C4-2B (cell line): ENCODE measurements around the gene RXRA.

Experiments used
- H3K27ac ChIP-seq: fragments of 450-650 bp; 2 replicates; pipeline ENCODE4 v1.5.1; 2017
- ZFX ChIP-seq: fragments of 450-650 bp; IDR thresholded peaks from 2 replicates; pipeline ENCODE4 v1.6.1; 2017
- TF ChIP-seq, protein P1 (sequence below): fragments of 450-650 bp; conservative IDR thresholded peaks from 2 replicates; pipeline ENCODE4 v1.5.1; 2017; ENCODE audit warnings: mild to moderate bottlenecking

Gene RXRA

DNA sequence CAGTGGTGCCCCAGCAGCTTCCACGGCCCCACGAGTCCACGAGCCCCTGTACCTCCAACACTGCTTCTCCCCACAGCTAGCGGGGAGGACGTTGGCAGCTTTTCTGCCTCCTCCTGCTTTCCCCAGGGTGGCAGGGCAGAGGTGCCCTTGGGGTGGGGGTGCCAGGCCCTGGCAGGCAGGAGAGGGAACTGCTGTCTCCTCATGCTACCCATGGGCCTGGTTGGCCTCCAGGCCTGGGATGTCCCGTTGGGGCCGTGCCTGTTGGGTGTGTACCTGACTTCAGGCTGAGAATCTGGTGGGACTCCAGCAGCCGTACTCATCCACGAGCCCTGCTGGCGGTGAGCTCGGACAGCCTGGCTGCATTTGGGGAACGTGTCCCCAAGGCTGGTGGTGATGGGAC is 27.3 kb downstream of the RXRA start:
- peak overlapping the region; percentile 96 for H3K27ac ChIP-seq
- TF ChIP-seq, protein P1, sequence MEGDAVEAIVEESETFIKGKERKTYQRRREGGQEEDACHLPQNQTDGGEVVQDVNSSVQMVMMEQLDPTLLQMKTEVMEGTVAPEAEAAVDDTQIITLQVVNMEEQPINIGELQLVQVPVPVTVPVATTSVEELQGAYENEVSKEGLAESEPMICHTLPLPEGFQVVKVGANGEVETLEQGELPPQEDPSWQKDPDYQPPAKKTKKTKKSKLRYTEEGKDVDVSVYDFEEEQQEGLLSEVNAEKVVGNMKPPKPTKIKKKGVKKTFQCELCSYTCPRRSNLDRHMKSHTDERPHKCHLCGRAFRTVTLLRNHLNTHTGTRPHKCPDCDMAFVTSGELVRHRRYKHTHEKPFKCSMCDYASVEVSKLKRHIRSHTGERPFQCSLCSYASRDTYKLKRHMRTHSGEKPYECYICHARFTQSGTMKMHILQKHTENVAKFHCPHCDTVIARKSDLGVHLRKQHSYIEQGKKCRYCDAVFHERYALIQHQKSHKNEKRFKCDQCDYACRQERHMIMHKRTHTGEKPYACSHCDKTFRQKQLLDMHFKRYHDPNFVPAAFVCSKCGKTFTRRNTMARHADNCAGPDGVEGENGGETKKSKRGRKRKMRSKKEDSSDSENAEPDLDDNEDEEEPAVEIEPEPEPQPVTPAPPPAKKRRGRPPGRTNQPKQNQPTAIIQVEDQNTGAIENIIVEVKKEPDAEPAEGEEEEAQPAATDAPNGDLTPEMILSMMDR = no peak
- TF ChIP-seq ZFX = no peak

DNA sequence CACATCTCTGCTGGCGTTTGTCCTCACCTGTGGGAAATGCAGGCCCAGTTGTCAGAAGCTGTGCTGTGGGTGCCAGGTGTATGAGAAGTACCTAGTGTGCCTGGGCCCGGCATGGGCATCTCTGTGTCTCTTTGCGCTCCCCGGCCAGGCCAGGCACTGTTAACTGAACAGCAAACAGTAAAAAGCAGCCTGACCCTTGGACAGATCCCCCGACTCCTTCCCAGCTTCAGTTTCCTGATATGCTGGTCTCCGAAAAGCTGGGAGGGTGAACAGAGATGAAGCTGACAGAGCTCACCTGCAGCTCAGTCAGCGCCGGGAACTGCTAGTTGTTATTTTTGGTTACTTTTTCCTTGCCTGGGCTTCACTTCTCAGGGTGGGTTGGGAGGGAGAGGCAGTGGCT is 28.9 kb downstream of the RXRA start:
- no peak for TF ChIP-seq ZFX
- TF ChIP-seq, protein P1 = no peak
- H3K27ac ChIP-seq = peak overlapping the region; percentile 96

GRCh38 chr9:134355561-134356279 is 29.5 kb downstream of the RXRA start:
- TF ChIP-seq ZFX = peak; percentile 66; the same call in 1 of the 2 replicates
- TF ChIP-seq, protein P1 = no peak

GRCh38 chr9:134356496-134357470 is 30.5 kb downstream of the RXRA start:
- TF ChIP-seq ZFX = no peak
- peak overlapping the region; percentile 96 for H3K27ac ChIP-seq

More at GRCh38 chr9:134355561-134356279, 29.5 kb downstream of the RXRA start:
- H3K27ac ChIP-seq = peak overlapping the region; percentile 96

GRCh38 chr9:134357631-134358025 is 31.4 kb downstream of the RXRA start:
- no peak for TF ChIP-seq ZFX
- TF ChIP-seq, protein P1 = no peak
- H3K27ac ChIP-seq = peak overlapping the region; percentile 96

- peak; percentile 84 for TF ChIP-seq ZFX
- TF ChIP-seq, protein P1 = no peak
- peak overlapping the region; percentile 96 for H3K27ac ChIP-seq
These were observed 31.9 kb downstream of the RXRA start for GRCh38 chr9:134358026-134358661.

DNA sequence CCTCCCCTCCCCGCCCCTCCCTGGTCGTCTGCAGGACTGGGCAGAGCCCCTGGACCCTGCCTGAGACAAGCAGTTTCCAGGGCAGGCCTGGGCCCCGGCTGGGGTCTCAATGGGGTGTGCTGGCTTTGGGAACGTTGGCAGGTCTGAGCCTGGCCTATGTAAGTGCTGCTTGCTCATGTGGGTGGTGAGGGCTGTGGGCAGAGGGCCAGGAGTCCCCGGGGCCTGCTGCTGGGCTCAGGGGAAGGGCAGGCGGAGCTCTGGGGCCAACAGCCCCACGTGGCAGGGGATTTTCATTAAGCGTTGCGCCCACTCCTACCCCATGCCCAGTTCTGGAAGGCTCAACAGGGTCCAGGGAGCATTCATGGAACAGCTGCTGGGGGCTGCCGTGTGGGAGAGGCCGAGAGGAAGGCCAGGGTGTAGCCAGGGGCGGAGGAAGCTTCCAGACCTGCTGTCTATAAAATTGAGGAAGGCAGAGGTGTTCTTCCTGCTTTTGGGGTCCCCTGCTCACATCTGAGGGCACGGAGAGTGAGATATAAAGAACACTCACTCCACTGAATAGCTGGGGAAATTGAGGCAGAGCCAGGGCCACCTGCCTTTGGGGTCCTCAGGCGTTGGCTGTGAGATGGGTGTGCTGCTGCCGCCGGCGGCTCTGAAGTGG is 32.5 kb downstream of the RXRA start:
- TF ChIP-seq ZFX = no peak
- TF ChIP-seq, protein P1 = no peak
- peak overlapping the region; percentile 96 for H3K27ac ChIP-seq
